SK-N-MC (cell line): ENCODE results near the gene AK8.

ENCODE experiments used
- DNase-seq: peaks from one replicate; pipeline ENCODE4 v3.0.0-alpha.2; 2011; ENCODE audit warnings: low read depth, low spot score
- H3K27ac ChIP-seq: fragments of 200-600 bp; sonication (generic); 2 replicates; pipeline ENCODE4 v1.5.1; 2016; ENCODE audit warnings: mixed run types
- H3K36me3 ChIP-seq: fragments of 200-600 bp; sonication (generic); 2 replicates; pipeline ENCODE4 v1.6.1; 2017; ENCODE audit warnings: antibody characterized with exemption, low read length, mixed read lengths; ENCODE audit not compliant: insufficient read depth
- H3K4me3 ChIP-seq: fragments of 200-600 bp; sonication (generic); 2 replicates; pipeline ENCODE4 v1.5.1; 2016
- H3K9ac ChIP-seq: fragments of 200-600 bp; sonication (generic); 2 replicates; pipeline ENCODE4 v1.8.0; 2017; ENCODE audit warnings: mixed run types, mixed read lengths; ENCODE audit not compliant: insufficient read length
- H3K9me3 ChIP-seq: fragments of 200-600 bp; sonication (generic); 2 replicates; pipeline ENCODE4 v1.6.1; 2017; ENCODE audit warnings: low read depth, mild to moderate bottlenecking, antibody characterized with exemption, low read length, moderate library complexity, mixed read lengths
- EZH2 ChIP-seq: fragments of 200-600 bp; sonication (generic); IDR thresholded peaks from one replicate; pipeline ENCODE4 v1.6.1; 2017; ENCODE audit warnings: antibody characterized with exemption
- FOXP2 ChIP-seq: optimal IDR thresholded peaks from 2 replicates; pipeline ENCODE3; 2011; ENCODE audit warnings: mild to moderate bottlenecking, moderate library complexity; ENCODE audit not compliant: insufficient read depth; ENCODE audit errors: extremely low read length, control extremely low read depth
- POLR2AphosphoS5 ChIP-seq: IDR thresholded peaks from 2 replicates; pipeline ENCODE4 v1.6.1; 2012; ENCODE audit warnings: mild to moderate bottlenecking, low read depth, low read length, borderline replicate concordance

AK8 gene

GRCh38 chr9:132763574-132763973 lies 114.5 kb downstream of the AK8 start:
- DNase-seq, result no peak
- Histone ChIP-seq H3K9me3 (no peaks in the 10 kb centered on the region), H3K4me3 (no peak overlapping the region), H3K36me3 (no peaks in the 10 kb centered on the region), H3K27ac (no peak overlapping the region), H3K9ac (no peak overlapping the region)
- TF ChIP-seq EZH2, result no peak
- no peak for TF ChIP-seq FOXP2
- TF ChIP-seq POLR2AphosphoS5, result no peak

GRCh38 chr9:132762896-132763295 lies 115.2 kb downstream of the AK8 start:
- H3K36me3 ChIP-seq, result no peaks in the 10 kb centered on the region
- no peak overlapping the region for H3K9ac ChIP-seq
- H3K9me3 ChIP-seq, result no peaks in the 10 kb centered on the region
- H3K4me3 ChIP-seq, result no peak overlapping the region
- no peak overlapping the region for H3K27ac ChIP-seq
- TF ChIP-seq EZH2 (no peak), POLR2AphosphoS5 (no peak), FOXP2 (no peak)
- DNase-seq, result no peak

DNA sequence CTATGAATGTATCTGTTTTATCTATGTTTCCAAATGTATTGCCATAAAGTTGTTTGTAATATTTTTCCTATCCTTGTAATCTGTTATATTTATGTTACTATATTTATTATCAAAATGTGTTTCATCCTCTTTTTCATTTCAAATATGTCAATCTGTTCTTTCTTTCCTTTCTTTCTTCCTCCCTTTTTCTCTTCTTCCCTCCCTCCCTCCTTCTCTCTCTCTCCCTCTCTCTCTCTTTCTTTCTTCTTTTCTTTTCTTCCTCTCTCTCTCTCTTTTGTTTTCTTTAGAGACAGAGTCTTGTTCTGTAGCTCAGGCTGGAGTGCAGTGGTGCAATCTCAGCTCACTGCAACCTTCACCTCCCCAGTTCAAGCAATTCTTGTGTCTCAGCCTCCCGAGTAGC lies 116.5 kb downstream of the AK8 start:
- no peaks in the 10 kb centered on the region for H3K36me3 ChIP-seq
- no peak overlapping the region for H3K27ac ChIP-seq
- H3K9me3 ChIP-seq, result no peaks in the 10 kb centered on the region
- H3K4me3 ChIP-seq, result no peak overlapping the region
- no peak for TF ChIP-seq FOXP2
- TF ChIP-seq POLR2AphosphoS5, result no peak
- no peak for TF ChIP-seq EZH2
- no peak for DNase-seq
- no peak overlapping the region for H3K9ac ChIP-seq

GRCh38 chr9:132760057-132760456 lies 118.0 kb downstream of the AK8 start:
- no peak for TF ChIP-seq EZH2
- TF ChIP-seq POLR2AphosphoS5, result no peak
- TF ChIP-seq FOXP2, result no peak
- Histone ChIP-seq H3K9me3 (no peaks in the 10 kb centered on the region), H3K36me3 (no peaks in the 10 kb centered on the region), H3K4me3 (no peak overlapping the region), H3K27ac (no peak overlapping the region), H3K9ac (no peak overlapping the region)
- no peak for DNase-seq

- no peaks in the 10 kb centered on the region for H3K9me3 ChIP-seq
- DNase-seq, result no peak
- no peak overlapping the region for H3K4me3 ChIP-seq
- no peaks in the 10 kb centered on the region for H3K36me3 ChIP-seq
- TF ChIP-seq POLR2AphosphoS5 (no peak), EZH2 (no peak), FOXP2 (no peak)
- H3K27ac ChIP-seq, result no peak overlapping the region
- H3K9ac ChIP-seq, result no peak overlapping the region
Measured at GRCh38 chr9:132757016-132757415, 121.1 kb downstream of the AK8 start.

DNA sequence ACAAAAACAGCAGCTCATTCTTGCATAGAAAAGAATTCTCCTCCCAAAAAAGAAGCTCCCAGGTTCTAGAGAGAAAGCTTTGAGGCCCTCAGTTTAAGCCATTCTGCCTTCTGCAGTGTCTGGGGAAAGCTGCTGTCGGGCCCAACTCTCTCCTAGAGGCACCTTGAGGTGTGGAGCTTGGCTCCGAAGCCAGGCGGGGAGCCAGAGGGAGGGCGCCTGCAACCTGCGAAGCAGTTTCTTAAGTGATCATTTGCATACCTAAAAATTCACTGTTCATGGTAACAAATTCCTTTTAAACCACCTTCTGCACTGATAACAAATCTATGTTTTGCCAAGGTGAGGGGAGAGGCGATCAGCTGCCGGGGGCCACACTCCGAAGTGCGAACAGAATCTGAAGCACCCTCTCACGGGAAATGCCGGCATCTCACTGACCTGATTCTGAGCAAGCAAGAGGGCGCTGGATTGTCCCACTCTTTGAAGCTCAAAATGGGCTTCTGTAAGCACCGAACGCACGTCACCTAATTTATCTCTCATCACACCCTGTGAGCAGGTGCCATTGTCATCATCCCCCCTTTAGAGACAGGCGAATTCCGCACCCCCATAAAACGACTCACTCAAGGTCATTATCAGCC lies 121.8 kb downstream of the AK8 start:
- no peaks in the 10 kb centered on the region for H3K9me3 ChIP-seq
- no peak overlapping the region for H3K27ac ChIP-seq
- TF ChIP-seq POLR2AphosphoS5, result no peak
- no peak for TF ChIP-seq EZH2
- no peak for TF ChIP-seq FOXP2
- no peak overlapping the region for H3K4me3 ChIP-seq
- DNase-seq, result no peak
- H3K9ac ChIP-seq, result no peak overlapping the region
- no peaks in the 10 kb centered on the region for H3K36me3 ChIP-seq

DNA sequence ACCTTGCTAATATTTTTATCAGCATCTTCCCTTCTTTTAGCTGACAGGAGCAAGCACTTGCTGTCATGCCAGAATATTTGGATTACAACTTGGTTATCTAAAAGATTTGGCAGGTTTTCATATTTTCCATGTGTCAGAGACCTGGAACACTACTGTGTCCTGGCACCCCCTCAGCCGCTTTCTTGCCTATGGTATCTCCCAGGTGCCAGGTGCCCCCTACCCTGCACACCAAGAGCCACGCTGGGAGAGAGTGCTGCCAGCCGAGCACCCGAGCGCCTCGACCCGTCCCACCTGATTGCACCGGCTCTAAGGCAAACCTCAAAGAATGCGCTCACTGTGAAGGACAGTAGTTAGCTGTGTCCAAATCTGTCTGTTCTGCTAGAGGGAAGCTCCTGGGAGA lies 123.0 kb downstream of the AK8 start:
- H3K4me3 ChIP-seq, result no peak overlapping the region
- no peaks in the 10 kb centered on the region for H3K9me3 ChIP-seq
- no peak overlapping the region for H3K9ac ChIP-seq
- no peak overlapping the region for H3K27ac ChIP-seq
- DNase-seq, result no peak
- no peaks in the 10 kb centered on the region for H3K36me3 ChIP-seq
- no peak for TF ChIP-seq EZH2
- no peak for TF ChIP-seq POLR2AphosphoS5
- TF ChIP-seq FOXP2, result no peak

DNA sequence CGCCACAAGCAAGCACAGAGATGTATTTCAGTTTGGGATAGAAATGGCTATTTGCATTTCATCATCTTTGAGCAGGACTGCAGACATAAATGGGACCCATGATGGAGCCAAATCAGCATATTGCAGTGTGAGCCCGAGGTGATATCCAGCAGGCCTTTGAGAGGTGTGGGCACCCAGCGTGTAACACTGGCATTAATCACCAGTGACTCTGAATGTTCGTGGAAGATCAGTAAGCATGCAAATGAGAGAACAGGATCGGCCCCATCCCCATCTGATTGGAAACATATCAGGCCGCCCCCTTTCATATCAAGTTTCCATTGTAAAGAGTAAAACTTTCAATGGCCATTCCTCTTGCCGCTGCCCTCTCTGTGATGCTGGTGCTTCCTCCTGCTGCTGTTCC lies 123.8 kb downstream of the AK8 start:
- H3K4me3 ChIP-seq, result no peak overlapping the region
- no peaks in the 10 kb centered on the region for H3K9me3 ChIP-seq
- H3K9ac ChIP-seq, result no peak overlapping the region
- no peaks in the 10 kb centered on the region for H3K36me3 ChIP-seq
- no peak for DNase-seq
- TF ChIP-seq POLR2AphosphoS5 (no peak), FOXP2 (no peak), EZH2 (no peak)
- H3K27ac ChIP-seq, result no peak overlapping the region

DNA sequence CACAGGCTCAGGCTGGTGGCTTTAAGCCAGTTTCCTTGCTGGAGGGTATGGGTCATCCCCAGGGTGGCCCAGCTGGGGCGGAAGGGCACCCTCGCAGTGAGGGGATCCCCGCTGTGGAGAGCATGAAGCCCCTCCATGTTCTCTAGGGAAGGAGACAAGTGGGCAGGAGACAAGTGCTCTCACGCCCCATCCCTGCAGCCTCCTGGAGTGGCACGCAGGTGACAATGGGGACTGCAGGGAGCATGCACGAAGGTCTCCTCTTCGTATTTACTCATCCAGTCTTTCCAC lies 124.5 kb downstream of the AK8 start:
- Histone ChIP-seq H3K4me3 (no peak overlapping the region), H3K27ac (no peak overlapping the region), H3K9me3 (no peaks in the 10 kb centered on the region), H3K36me3 (no peaks in the 10 kb centered on the region), H3K9ac (no peak overlapping the region)
- no peak for DNase-seq
- TF ChIP-seq EZH2 (no peak), POLR2AphosphoS5 (no peak), FOXP2 (no peak)
